NCI-H1694 (cell line): ENCODE data around the gene NTRK1.
A peak's percentile ranks its signal among the peaks of the same experiment; 100 is the strongest.

Experiments used
- DNase-seq: peaks from one replicate; lab custom pipeline; 2025; lab: John Stamatoyannopoulos, UW

NTRK1 gene

DNA sequence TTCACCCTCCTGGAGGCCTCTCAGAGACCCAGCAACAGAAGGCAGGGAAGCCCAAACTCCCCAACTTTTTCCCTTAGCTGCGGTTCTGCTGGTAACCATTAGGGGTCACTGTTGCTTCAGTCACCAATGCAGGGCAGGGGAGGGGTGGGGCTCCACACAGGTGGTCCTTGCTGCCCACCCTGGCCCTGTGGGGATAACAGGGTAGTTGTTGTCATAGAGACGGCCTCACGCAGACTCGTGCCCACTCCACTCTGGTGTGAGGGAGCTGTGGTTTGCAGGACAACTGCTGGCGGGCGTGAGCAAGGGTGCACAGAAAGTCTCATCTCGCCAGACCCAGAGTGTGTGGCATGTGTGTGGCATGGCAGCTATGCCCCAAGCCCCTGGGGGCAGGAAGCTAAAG, 21.7 kb upstream of the NTRK1 start:
- DNase-seq, result peak; percentile 53

DNA sequence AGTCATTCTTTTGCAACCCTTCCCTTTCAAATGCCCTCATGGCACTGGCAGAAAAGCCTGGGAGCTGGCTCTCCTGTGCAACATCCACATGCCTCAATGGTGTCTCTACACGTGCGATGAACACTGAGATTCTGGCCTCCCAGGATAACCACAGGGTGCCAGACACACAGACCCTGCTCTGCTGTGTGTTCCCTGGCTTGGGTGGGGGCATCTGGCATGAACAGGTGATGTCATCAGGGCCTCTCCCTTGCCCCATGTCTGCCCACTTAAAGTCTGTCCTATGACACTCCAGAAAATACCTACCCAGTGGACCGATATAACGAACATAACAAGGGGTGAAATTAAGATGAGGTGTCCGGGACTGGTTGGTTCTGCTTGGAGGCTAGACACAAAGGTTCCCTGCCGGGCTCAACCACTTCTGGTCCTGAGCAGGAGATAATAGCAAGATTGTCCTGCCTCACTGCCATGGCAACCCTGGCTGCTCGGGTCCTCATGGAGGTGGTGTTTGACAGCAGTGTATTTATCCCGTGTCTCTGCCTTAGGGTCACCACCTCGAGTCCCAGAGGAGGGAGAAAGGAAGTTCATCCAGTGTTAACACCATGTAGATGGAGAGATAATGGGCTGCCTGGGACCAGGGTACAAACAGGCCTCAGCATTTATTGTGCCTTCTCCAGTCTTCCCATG, 21.1 kb upstream of the NTRK1 start:
- DNase-seq, result no peak

DNA sequence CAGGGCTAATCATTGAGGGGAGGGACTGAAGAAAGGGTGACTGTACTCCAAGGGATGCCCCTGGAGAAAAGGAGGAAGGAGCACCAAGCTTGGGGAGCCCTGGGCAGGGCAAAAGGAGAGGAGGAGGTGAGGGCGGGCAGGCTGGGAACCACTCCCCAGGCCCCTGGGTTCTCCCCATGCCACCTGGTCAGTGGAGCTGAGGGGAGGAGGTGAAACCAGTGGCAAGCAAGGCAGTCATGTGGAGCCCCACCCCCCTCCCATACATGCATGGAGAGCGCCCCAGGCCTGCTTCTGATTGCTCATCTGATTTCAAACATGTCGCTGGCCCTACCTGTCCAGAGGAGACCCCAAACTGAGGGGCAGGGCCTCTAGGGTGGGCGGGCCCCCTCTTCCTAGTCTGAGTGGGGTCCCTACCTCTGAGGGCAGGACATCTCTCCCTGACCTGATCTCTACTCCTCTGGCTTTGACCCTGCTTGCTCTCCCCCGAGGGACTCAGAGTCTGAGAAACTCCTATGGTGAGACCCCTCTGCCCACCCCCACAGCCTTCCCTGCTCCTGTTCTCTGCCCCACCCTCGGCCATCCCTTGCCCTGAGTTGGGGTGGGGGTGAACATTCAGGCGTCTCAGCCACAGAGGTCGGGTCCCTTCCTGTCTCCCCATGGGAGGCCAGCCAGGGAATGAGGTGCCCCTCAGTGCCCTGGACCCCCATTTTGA, 20.3 kb upstream of the NTRK1 start:
- no peak for DNase-seq

DNA sequence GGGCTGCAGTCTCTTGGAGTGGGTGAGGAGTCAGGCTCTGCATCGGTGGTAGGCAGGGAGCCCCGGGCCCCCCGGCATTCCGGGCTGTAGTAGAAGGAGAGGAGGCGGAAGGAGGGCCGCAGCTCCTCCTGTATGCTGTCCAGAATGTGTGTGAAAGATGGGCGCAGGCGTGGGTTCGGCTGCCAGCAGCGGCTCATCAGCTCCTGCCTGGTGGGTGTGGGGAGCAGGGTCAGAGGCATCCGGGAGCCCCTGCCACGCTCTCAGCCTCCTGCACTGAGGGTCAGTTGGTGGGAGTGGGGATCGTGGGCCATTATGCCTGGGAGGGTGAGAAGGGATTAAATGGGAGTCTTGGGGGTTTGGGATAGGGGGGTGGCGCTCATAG, 19.8 kb upstream of the NTRK1 start:
- no peak for DNase-seq

DNA sequence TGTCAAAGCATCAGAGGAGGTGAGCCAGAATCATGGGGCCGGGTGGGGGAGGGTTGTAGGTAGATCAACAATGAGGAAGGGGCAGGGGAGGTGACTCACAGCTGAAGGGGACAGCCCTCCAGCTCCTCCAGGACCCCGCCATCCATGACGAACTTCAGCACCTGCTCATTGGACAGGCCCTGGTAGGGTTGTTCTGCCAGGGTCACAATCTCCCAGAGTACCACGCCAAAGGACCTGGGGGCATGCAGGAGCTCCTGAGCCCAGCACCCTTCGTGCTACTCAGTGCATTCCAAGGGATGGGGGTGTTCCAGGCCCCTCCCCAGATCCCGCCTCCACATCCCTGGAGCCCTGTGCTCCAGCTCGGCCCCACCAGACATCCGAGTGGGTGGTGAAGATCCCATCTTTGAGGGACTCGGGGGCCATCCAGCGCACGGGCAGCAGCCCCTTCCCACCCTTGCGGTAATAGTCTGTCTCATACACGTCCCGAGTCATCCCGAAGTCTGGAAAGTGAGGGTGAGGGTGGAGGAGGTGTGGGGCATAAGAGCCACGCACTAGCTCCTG, 19.3 kb upstream of the NTRK1 start:
- no peak for DNase-seq

DNA sequence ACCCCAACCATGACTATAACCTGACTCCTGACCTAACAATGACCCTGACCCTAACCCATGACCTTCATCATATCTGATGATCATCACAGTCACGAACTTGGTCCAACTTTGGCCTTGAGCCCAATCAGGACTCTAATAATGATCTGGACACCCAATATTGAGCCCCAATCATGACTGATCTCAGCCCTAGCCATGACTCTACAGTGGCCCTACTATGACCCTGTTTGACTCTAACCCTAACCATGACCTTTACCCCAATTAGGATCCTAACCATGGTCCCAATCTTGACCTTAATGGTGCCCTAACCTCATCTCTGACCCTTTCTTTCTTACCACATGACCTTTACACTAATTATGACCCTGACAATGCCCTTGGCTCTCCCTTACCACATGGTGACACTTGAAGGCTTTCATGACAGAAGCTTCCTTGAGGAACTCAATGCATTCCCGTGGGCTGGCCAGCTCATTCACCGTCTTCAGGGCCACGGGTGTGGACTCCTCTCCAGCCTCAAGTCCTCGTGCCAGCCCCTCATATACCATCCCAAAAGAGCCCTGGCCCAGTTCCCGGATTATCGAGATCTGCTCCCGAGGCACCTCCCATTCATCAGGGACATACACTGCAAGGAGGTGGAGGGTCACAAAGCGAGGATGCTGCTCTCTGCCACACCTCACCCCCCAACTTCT, 17.9 kb upstream of the NTRK1 start:
- DNase-seq, result no peak

DNA sequence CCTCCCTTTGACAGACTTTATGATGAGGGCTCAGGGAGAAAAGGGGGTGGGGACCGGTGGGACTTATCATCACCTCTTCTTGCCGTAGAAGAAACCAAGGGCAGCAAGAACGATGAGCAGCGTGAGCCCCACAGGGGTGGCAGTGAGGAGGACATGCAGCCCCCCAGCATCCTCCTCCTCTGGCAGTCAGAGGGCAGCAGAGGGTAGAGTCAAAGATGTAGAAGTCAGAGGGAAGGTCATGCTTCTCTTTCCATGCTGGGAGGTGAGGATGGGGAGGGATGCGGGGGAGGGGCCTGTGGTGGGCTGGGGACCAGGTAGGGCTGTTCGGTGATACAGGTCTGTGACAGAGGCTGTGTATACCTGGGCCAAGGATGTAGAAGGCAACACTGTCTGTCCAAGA, 16.6 kb upstream of the NTRK1 start:
- no peak for DNase-seq

DNA sequence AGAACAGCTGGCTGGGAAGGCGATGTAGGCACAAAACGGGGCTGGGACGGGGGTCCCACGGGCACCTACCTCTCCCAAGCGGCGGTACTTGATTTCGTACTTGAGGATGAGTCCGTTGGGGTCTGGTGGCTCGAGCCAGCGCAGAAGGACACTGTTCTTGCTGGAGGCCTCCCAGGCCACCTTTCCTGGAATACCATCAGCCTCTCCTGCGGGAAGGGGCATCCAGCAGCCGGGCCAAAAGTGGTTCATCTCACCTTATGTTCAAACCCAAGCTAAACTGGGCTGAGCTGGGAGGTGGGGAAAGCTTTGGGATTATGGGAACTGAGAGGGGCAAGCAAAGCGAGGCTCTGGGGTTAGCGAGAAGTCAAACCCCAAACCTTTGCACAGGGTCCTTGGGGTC, 16.0 kb upstream of the NTRK1 start:
- no peak for DNase-seq

DNA sequence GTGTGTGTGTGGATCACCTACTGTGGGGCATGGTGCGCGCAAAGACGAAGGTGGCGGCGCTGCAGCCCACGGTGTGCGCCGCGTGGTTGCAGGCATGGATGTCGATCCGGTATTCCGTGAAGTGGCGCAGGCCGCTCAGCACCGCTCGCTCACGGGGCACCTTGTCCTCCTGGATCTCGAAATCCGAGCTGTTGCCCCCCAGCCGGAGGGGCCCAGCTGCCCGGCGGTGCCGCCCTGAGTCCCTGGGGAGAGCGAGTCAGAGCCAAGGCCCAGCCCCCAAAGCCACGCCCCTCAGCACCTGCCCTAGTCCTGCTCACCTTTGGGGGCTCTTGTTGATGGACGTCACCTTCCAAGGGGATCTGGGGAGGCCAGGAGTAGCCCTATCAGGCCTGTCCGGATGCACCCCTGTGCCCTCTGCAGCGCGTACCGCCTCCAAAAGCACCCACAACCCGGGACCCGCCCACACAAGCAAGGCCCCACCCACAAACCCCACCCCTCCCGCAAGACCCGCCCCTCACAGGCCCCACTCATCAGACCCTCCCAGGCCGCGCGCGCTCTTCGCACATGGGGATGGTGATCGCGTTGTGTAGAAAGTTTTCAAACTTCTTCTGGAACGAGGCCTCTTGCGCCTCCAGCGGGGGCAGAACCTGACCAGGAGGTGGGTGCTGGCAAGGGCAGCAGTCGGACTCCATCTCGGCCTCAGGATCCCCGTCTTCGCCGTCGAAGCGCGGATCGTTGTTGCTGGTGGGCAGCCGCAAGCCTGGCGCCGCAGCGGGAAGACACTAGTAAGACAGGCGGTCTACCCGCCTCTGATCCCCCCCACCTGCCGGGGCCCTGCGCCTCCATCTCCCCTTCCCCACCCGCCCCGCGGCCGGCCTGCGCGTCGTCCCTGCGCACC, 15.4 kb upstream of the NTRK1 start:
- DNase-seq, result no peak

DNA sequence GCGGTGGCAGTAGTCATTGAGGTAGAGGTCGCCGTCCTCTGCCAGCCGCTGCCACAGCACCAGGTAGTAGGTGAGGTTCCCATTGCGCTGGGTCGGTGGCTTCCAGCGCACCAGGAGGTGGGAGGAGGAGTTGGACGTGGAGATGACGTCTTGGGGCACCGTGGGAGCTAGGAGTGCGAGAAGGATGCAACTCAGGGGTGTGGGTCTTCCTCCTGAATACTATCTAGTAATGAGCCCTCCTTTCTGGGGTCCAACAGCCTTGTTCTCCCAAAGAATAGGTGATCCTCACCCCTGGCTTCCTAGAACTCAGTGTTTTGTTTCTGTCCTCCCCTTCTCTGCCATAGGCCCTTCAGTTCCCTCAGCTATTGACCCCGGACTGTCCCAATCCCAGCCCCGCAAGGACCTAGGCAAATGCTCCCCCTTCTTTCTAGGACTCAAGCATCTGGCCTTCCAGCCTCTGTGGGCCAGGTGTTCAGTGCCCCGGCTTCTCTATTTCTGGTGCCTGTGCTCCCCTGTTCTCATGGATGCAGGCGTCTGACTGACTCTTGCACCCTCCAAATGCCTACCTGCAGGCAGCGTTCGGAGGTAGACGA, 14.6 kb upstream of the NTRK1 start:
- no peak for DNase-seq

DNA sequence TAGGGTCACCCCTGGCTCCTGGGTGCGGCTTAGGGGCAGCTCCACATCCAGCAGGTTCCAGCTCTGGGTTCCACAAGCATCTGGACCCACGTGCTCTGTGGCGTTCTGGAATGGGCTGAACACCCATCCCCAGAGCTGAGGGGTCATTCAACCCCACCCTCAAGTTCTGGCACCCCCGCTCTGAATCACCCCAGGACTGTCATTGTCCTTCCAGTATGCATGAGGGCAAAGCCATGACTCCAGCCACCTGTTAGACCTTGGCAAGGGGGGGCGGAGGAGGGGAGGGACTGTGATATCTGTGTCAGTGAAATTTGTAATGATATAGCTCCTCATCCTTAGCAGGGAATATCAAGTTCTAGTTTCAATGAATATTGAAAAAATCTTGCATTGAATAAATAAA, 14.0 kb upstream of the NTRK1 start:
- no peak for DNase-seq

DNA sequence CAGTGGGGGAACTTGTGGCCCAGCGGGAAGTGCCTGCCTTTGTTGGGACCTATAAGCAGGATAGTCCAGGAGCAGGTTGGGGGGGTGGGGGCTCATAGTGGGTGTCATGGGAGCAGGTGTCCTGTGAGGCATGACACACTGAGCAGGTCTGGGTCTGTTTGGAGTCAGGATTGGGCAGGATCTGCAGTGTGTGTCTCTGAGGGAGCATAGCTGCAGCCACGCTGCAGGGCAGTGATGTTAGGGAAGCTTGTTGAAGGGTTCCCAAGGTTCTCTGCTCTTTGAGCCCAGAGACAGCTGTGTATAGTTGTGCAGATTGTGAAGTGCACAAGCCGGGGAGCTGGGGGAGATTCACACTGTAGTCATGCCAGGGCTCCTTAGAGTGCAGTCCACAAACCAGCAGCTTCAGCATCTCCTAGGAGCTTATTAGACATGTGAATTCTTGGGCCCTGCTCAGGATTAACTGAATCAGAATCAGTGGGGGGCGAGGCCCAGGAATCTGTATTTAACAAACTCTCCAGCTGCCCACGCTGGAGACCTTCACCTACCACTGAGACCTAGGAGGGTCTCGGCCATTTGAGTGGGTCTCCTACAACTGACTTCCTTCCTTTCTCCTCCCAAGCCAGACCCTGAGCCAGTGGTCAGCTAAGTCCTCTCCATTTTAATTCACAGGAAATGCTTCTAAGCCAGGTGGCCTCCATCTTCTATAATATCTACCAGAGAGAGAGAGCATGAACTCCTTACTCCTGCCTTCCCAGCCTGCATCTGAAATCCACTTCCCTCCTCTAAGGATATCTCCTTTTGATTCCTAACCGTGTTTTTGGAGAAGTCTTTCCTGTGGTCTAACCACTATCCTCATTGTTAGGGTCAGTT, 12.8 kb upstream of the NTRK1 start:
- no peak for DNase-seq

DNA sequence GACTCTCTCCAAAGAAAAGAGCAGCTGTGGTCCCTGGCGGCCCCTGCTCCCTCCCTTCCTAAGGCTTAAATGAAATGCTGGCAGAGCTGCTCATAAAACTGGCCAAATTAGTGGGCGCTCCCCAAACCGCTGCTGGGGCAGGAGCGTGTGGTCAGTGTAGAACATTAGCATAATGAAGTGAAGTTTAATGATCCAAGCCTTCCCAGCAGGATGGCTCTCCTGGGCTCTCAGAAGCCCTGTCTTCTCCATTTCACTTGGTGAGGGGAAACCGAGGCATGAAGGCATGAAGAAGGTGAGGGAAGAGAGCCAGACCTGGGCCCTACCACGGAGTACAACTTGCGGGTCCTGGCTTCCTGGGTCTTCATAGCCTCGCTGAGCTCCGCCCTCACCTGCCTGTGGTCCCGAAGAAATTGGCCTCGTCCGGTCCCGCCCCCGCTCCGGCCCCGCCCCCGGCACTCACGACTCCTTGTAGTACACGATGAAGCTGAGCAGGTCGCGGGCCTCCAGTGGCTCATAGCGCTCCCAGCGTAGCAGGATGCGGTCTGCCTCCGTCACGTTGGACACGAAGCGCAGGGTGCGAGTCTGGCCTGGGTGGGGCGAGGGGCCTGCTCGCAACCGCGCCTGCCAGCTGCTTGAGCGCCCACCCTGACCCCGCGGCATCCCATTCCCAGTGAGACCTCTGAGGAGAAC, 12.1 kb upstream of the NTRK1 start:
- no peak for DNase-seq

DNA sequence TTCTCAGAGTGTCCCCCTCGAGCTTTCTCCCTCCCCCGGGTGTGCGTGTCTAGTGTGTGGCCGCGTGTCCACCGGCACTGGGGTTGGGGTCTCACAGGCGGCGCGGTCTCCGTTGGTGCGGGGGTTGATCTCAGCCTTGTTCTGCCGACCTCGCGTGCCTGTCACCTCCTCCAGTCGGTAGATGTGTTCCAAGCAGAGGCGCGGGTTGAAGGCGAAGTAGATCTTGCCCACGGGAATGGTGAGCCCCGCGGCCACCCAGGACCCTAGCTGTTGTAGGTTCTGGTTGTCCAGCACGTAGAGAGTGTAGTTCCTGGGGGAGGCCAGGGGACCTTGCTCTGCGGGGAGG, 11.5 kb upstream of the NTRK1 start:
- no peak for DNase-seq

DNA sequence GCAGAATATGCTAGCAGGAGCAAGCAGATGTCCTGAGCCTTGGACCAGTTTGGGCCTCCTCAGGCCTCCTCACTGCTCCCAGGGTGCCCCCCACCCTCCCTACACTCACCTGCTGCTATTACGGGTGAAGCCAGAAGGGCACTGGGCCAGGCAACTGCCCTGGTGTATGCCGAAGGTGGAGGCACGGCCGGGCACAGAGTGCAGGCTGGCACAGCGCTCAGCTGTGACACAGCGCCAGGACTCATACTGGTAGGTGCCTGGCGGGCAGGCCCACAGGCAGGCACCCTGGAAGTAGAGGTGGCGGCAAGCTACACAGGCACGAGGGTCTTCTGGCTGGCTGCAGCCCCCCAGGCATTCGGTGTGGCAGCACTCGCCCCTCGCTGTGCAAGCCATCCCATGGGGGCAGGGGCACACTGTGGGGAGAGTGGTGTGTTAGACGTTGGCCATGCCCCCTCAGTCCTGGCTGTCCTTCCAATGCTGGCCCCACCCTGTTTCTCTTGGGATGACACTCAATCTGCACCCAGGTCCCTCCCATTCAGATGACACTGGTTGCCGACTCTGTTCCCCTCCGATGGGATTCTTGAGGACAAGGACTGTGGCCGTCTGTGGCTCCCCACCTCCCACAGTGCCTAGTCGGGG, 8.8 kb upstream of the NTRK1 start:
- peak; percentile 97 for DNase-seq

DNA sequence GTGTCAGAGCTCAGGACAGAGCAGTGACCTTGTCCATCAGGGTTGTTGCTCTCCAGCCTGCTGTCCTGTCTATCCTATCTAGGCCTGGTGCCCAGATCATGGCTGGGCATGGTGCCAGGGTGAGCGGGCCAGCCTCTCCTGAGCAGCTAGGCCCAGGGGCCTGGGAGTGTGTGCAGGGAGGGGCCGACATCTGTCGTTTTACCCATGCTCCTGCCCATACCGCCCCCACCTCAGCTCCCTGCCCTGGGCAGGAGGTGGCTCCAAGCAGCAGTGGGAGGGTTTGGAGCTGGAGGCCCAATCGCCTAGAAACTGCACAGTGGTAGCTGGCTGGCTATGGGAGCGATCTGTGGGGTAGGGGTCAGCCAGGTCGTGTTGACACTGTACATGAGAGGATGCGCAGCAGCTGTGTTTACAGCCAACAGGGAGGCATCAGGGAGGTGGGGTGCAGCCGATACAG, 8.2 kb upstream of the NTRK1 start:
- peak; percentile 99 for DNase-seq

DNA sequence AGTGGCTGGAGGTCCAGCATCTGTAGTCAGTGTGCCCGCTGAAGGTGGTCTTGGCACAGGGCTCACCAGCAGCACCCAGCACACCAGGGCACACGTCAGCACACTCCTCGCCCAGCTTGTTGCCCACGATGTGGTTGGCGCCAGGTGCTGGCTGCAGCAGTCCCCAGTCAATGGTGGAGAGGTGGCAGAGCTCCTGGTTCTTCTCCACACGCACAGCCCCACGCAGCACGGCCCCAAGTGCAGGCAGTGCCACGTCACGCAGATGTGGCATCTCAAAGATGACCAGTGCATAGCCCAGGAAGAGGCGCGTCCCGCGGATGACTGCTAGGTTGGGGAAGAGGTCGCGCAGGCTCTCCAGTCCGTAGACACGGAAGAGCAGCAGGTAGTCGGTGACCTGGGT, 6.9 kb upstream of the NTRK1 start:
- DNase-seq, result no peak

DNA sequence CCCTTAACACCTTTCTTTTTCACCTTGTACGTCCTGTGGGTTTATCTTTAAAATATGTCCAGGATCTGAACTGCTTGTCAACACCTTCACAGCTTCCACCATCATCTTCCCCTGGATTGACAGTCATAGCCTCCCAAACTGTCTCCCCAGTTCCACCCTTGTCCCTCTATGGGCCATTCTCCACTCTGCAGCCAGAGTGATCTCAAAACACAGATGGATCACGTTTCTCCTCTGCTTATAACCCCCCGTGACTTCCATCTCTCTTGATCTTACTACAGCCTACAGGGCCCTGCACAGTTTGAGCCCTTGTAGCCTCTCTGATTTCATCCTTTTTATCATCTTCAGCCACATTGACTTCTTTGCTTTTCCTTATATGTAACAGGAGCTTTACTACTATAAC, 6.0 kb upstream of the NTRK1 start:
- no peak for DNase-seq

DNA sequence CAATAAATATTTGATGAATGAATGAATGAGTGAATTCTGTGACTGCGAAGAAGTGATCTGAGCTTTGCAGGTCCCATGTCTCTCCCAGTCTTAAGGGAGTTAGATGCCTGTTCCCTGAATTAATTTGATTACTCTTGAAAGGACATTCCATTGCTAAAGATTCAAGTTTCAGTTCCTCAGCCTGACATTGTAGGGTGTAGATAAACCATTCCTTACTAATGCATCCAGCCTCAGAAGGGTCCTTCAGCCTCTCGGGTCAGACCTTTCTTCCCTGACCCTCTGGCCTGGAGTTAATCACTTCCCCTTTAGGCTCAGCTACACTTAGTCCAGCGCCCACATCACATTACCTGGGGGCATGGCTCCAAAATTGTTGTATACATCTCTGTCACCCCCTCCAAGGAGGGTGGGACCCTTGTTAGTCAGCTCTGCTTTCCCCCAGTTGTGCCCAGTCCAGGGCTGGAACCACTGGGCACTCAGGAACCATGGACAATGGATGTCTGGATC, 4.3 kb upstream of the NTRK1 start:
- DNase-seq, result no peak
